PC-9 (cell line): ENCODE results near the gene COL27A1. TPM values are rescaled to one million over a fixed set of nuclear protein-coding genes. Genes with fewer than 3 reads are reported as not detected.

ENCODE experiments used
- BruUV-seq: library from RNA; stranded (reverse); fragments of 400-500 nt; replicated peaks from 2 replicates; lab custom pipeline; 2021; lab: Mats Ljungman, UMichigan
- CTCF ChIA-PET: fragments of 300-600 bp; sonication (Branson Sonifier 250); formaldehyde crosslinking; loops from one replicate; lab custom pipeline; 2022; ENCODE audit warnings: antibody characterized with exemption; lab: Charles Lee
- POLR2A ChIA-PET: fragments of 300-600 bp; sonication (Branson Sonifier 250); formaldehyde crosslinking; loops from one replicate; lab custom pipeline; 2022; ENCODE audit warnings: antibody characterized with exemption; ENCODE audit not compliant: unreplicated experiment; lab: Charles Lee
- DNase-seq, 2 experiments: peaks; one replicate each; pipeline versions ENCODE4 v3.0.0 to v3.0.0-alpha.2; 2015 to 2022; ENCODE audit warnings: mixed read lengths in 1 of 2
- H2AFZ ChIP-seq: fragments of 200-600 bp; sonication (generic); 2 replicates; pipeline ENCODE4 v1.8.1; 2017; ENCODE audit warnings: antibody characterized with exemption
- H3F3A ChIP-seq: fragments of 200-600 bp; sonication (generic); 2 replicates; pipeline ENCODE4 v1.8.1; 2017; ENCODE audit warnings: antibody characterized with exemption, mild to moderate bottlenecking, low read depth; ENCODE audit not compliant: insufficient read depth
- H3K27ac ChIP-seq: fragments of 200-600 bp; sonication (generic); 2 replicates; pipeline ENCODE4 v1.6.1; 2016; ENCODE audit warnings: mixed run types
- H3K27me3 ChIP-seq: fragments of 200-600 bp; sonication (generic); 2 replicates; pipeline ENCODE4 v1.6.1; 2016; ENCODE audit warnings: low read depth, mixed run types; ENCODE audit not compliant: insufficient read depth
- H3K36me3 ChIP-seq: fragments of 200-600 bp; sonication (generic); 2 replicates; pipeline ENCODE4 v1.6.1; 2016; ENCODE audit warnings: low read depth, mixed run types
- H3K4me1 ChIP-seq: fragments of 200-600 bp; sonication (generic); replicated peaks from 2 replicates; pipeline ENCODE4 v1.6.1; 2016; ENCODE audit warnings: mixed run types; ENCODE audit not compliant: insufficient read depth
- H3K4me2 ChIP-seq: fragments of 200-600 bp; sonication (generic); 2 replicates; pipeline ENCODE4 v1.6.1; 2017; ENCODE audit warnings: mixed run types
- H3K4me3 ChIP-seq: fragments of 200-600 bp; sonication (generic); 2 replicates; pipeline ENCODE4 v1.6.1; 2016; ENCODE audit warnings: mixed run types
- H3K79me2 ChIP-seq: fragments of 200-600 bp; sonication (generic); 2 replicates; pipeline ENCODE4 v1.6.1; 2017; ENCODE audit warnings: low read depth, mixed run types
- H3K9me2 ChIP-seq: fragments of 200-600 bp; sonication (generic); 2 replicates; pipeline ENCODE4 v1.8.1; 2017; ENCODE audit warnings: mild to moderate bottlenecking; ENCODE audit not compliant: insufficient read depth
- H3K9me3 ChIP-seq: fragments of 200-600 bp; sonication (generic); 2 replicates; pipeline ENCODE4 v1.8.1; 2016; ENCODE audit warnings: low read depth; ENCODE audit not compliant: insufficient read depth
- H4K20me1 ChIP-seq: fragments of 200-600 bp; sonication (generic); 2 replicates; pipeline ENCODE4 v1.8.1; 2017; ENCODE audit not compliant: insufficient read depth
- EZH2 ChIP-seq: fragments of 200-600 bp; sonication (generic); IDR thresholded peaks from 2 replicates; pipeline ENCODE4 v1.8.0; 2017; ENCODE audit warnings: antibody characterized with exemption, low read depth
- intact Hi-C: fragments of 100-400 bp; cut with micrococcal nuclease; formaldehyde crosslinking; loops from one replicate; pipeline ENCODE4 v1.10.0; 2022; ENCODE audit not compliant: unreplicated experiment
- total RNA-seq: library from RNA; stranded (reverse); gene quantifications from 2 replicates; pipeline ENCODE4 v1.2.3, GENCODE V29; 2021
- TF ChIP-seq, protein P1 (sequence below): fragments of 200-600 bp; sonication (generic); conservative IDR thresholded peaks from 2 replicates; pipeline ENCODE4 v1.6.1; 2017; ENCODE audit warnings: mixed run types, antibody characterized with exemption, mild to moderate bottlenecking, moderate library complexity

Gene COL27A1
- total RNA-seq, 1 experiment from 2014 or later = 0.39 TPM

GRCh38 chr9:114341152-114341830 lies 186.0 kb downstream of the COL27A1 start:
- CTCF ChIA-PET = interaction anchor here (0.6 kb wide), 1 partner anchor 607 kb away, joined by 3 read pairs; no protein-coding TSS in a partner anchor
- Histone ChIP-seq H3K79me2 (no peaks in the 10 kb centered on the region), H3K4me1 (no peaks in the 10 kb centered on the region), H4K20me1 (no peaks in the 10 kb centered on the region), H3K27ac (no peak overlapping the region), H3K4me2 (no peak overlapping the region), H3F3A (no peaks in the 10 kb centered on the region), H3K4me3 (no peak overlapping the region), H3K9me2 (no peaks in the 10 kb centered on the region), H3K27me3 (no peaks in the 10 kb centered on the region), H3K9me3 (no peaks in the 10 kb centered on the region), H3K36me3 (no peaks in the 10 kb centered on the region), H2AFZ (no peak overlapping the region)
- POLR2A ChIA-PET = no interaction called here
- TF ChIP-seq EZH2 = no peak
- intact Hi-C loops = loop anchor here (10.0 kb wide), 1 partner anchor 144 kb away; no protein-coding TSS in a partner anchor
- DNase-seq = no peak
- BruUV-seq = no TSS peak

GRCh38 chr9:114341991-114342390 lies 186.7 kb downstream of the COL27A1 start:
- no peak overlapping the region for H3K4me2 ChIP-seq
- no peak overlapping the region for H2AFZ ChIP-seq
- no peak for DNase-seq
- intact Hi-C loops = loop anchor here (10.0 kb wide), 1 partner anchor 143 kb away; no protein-coding TSS in a partner anchor
- no peaks in the 10 kb centered on the region for H3K79me2 ChIP-seq
- no peaks in the 10 kb centered on the region for H3K4me1 ChIP-seq
- H3K9me2 ChIP-seq = no peaks in the 10 kb centered on the region
- no peaks in the 10 kb centered on the region for H3K9me3 ChIP-seq
- H4K20me1 ChIP-seq = no peaks in the 10 kb centered on the region
- no peak overlapping the region for H3K27ac ChIP-seq
- CTCF ChIA-PET = no interaction called here
- H3K36me3 ChIP-seq = no peaks in the 10 kb centered on the region
- POLR2A ChIA-PET = no interaction called here
- no peak overlapping the region for H3K4me3 ChIP-seq
- TF ChIP-seq EZH2 = no peak
- TF ChIP-seq, protein P1, sequence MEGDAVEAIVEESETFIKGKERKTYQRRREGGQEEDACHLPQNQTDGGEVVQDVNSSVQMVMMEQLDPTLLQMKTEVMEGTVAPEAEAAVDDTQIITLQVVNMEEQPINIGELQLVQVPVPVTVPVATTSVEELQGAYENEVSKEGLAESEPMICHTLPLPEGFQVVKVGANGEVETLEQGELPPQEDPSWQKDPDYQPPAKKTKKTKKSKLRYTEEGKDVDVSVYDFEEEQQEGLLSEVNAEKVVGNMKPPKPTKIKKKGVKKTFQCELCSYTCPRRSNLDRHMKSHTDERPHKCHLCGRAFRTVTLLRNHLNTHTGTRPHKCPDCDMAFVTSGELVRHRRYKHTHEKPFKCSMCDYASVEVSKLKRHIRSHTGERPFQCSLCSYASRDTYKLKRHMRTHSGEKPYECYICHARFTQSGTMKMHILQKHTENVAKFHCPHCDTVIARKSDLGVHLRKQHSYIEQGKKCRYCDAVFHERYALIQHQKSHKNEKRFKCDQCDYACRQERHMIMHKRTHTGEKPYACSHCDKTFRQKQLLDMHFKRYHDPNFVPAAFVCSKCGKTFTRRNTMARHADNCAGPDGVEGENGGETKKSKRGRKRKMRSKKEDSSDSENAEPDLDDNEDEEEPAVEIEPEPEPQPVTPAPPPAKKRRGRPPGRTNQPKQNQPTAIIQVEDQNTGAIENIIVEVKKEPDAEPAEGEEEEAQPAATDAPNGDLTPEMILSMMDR = no peak
- H3K27me3 ChIP-seq = no peaks in the 10 kb centered on the region
- no peaks in the 10 kb centered on the region for H3F3A ChIP-seq
- no TSS peak for BruUV-seq

DNA sequence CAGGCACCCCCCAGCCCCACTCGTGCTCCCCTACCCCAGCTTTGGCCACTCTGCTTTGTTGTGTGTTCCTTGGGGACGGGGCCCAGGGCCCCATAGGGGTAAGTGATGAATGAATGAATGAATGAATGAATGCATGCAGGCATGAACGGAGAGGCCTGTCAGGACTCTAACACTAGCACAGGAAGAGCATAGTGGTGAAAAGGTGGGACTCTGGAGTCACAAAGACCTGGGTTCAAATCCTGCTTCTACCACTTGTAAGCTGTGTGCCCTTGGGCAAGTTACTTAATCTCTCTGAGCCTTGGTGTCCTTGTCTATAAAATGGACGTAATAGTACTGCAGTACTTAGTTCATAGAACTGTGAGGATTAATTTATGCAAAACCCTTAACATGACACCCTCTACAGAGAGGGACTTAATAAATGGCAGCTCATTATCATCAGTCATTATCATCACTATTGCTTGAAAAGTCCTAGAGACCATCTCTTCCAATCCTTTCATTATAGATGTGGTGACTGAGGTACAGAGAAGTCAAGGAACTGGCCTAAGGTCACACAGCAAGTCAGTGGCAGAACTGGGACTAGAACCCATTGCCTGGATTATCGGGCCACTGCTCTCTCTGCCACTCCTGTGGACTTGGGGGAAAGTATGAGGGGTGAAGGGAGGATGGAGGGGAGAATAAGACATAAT lies 187.6 kb downstream of the COL27A1 start:
- Histone ChIP-seq H3K4me2 (no peak overlapping the region), H3K27ac (no peak overlapping the region), H3K27me3 (no peaks in the 10 kb centered on the region), H3K9me3 (no peaks in the 10 kb centered on the region), H3K9me2 (no peaks in the 10 kb centered on the region), H3K4me3 (no peak overlapping the region), H4K20me1 (no peaks in the 10 kb centered on the region), H2AFZ (no peak overlapping the region), H3K36me3 (no peaks in the 10 kb centered on the region), H3K4me1 (no peaks in the 10 kb centered on the region), H3K79me2 (no peaks in the 10 kb centered on the region), H3F3A (no peaks in the 10 kb centered on the region)
- CTCF ChIA-PET = no interaction called here
- intact Hi-C loops = loop anchor here (10.0 kb wide), 1 partner anchor 142 kb away; no protein-coding TSS in a partner anchor
- no peak for DNase-seq
- POLR2A ChIA-PET = no interaction called here
- TF ChIP-seq, protein P1 = no peak
- no TSS peak for BruUV-seq
